Fibroblast of skin of left quadriceps (primary cell): ENCODE measurements around the gene OR52B6.
"Not testable (repeated sequence)": the region's sequence is repeated elsewhere in the genome, so short reads cannot be mapped to it uniquely, and the experiment has no call there.

Experiments used
- DNase-seq, 2 experiments: peaks; one replicate each; pipeline ENCODE4 v3.0.0-alpha.2; 2013; ENCODE audit warnings: low read depth in 2 of 2

OR52B6 gene

DNA sequence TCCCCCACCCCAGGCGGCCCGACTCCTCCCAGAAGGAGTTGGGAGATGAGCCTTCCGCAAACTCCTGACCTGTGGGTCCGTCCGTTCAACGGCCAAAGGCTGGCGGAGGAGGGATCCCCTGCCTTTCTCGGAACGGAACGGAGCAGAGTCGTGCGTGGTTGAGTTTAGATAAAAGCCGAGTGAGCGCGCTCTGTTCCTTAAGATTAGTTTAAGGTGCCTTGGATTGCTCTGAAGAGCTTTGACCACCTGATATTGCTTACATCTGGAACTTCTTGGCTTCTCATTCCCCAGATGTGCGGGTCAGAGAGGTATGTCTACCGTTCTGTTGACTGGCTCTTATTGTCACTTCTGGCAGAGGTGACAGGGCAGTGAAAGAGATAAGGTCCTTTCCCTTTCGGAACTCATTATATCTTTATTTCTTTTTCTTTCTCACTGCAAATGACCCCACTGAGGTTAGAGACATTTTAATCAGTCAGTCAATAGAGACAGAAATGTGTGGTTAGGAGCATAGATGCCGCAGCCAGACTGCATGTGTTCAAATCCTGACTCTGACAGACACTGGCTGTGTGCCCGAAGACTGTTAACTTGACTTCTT lies 16.0 kb downstream of the OR52B6 start, which contains the start of gene TRIM6:
TSS of gene TRIM6 (plus strand) at position 31 of the 595 bp plus-strand sequence. CDS start at position 292, 261 bp downstream.
- DNase-seq = no peak

DNA sequence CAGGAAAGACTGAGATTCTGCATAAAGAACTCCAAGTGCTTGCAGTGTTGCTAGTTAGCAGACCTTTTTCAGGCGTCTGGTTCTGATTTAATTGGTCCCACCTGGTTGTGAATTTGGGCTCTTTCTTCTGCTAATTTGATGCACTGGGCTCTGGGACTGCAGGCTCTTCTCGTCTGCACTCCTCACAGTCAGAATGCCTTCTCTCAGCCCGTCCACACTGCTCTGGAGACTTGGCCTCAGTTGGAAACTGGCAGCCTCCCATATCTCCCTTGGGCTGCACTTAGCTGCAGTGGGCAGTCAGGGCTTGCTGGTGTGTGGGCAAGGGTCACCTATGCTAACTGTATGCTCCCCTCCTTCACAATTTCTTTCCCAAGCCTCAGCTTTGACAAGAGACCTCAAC lies 17.3 kb downstream of the OR52B6 start:
- DNase-seq = no peak

DNA sequence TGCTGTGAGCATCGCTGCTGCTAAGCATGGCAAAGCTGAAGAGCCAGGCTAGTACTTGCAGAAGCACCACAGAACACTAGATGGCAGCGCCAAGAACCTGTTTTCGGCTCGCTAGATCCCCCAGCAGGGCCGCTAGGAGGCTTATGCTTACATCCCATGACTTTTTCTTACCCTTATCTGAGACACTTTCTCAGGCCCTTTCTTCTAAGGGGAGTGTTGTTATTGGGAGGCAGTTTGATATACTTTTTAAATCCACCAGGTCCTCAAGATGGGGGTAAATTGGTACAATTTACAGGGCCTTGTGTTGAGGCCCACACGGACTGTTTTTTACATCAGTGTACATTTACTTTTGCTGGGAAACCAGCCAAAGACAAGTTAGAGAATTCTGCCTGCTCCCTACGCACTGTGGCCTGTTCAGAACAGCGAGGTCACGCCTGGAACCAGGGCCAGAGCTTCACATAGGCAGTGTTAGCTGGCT lies 19.7 kb downstream of the OR52B6 start:
- no peak for DNase-seq

DNA sequence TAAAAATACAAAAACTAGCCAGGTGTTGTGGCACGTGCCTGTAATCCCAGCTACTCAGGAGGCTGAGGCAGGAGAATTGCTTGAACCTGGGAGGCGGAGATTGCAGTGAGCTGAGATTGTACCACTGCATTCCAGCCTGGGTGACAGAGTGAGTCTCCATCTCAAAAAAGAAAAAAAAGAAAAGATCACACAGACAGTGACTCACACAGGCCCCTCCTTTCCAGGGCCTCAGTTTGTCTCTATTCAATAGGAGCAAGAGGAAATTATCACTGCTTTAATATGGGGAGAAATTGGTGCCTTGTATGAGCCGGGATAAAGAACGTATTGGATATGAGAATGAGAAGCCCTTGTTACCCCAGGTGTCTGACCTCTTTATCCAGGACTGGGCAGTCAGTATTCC lies 22.1 kb downstream of the OR52B6 start:
- DNase-seq = not testable (repeated sequence)

DNA sequence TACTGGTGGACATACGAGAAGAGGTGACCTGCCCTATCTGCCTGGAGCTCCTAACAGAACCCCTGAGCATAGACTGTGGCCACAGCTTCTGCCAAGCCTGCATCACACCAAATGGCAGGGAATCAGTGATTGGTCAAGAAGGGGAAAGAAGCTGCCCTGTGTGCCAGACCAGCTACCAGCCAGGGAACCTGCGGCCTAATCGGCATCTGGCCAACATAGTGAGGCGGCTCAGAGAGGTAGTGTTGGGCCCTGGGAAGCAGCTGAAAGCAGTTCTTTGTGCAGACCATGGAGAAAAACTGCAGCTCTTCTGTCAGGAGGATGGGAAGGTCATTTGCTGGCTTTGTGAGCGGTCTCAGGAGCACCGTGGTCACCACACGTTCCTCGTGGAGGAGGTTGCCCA lies 22.6 kb downstream of the OR52B6 start:
- DNase-seq = no peak

DNA sequence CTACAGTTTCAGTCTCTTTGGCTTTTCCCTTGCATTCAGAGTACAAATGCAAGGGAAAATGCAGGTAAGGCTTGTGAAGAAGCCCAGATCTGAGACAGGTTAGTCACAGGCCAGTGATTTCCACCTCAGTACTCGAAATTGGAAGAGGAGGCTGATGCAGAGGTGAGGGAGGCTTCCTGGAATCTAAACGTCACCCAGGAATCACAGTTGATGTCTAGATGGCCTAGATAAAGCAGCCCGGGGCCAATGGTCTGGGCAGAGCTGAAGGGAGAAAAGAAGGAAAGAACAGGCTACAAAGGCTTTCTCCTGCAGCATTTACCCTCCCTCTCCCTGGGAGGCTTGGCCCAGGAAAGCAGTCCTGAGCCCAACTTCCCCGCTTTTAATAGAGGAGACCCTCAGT lies 24.2 kb downstream of the OR52B6 start:
- no peak for DNase-seq

DNA sequence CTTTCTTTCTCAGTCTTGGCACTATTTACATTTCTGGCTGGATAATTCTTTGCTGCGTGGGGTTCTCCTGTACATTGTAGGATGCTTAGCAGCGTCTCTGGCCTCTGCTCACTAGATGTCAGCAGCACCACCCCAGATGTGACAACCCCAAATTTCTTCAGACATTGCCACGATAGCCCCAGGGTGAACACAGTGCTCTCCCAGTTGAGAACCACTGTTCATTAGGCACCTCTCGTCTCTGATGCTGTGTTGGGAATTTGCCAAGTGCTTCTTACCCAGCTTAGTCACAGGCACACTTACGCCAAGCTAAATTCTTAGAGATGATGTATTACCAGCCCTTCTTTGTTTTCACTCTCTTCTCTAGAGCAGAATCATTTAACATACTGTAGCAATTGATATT lies 25.2 kb downstream of the OR52B6 start:
- no peak for DNase-seq

DNA sequence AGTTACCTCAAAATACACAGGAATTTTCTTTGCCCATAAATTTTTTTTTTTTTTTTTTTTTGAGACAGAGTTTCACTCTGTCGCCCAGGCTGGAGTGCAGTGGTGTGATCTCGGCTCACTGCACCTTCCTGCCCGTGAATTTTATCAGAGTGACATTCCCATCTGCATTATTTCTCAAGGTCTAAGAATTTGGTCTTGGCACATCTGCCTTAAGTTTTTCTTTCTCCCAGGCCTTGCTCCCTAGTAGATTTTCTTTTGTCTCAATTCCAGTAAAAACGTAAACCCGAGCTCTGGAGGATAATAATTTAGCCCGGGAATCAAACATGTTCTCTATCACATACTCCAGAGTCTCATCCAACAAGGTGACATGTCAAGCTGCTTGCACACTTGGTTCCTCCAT lies 28.1 kb downstream of the OR52B6 start:
- DNase-seq = no peak

DNA sequence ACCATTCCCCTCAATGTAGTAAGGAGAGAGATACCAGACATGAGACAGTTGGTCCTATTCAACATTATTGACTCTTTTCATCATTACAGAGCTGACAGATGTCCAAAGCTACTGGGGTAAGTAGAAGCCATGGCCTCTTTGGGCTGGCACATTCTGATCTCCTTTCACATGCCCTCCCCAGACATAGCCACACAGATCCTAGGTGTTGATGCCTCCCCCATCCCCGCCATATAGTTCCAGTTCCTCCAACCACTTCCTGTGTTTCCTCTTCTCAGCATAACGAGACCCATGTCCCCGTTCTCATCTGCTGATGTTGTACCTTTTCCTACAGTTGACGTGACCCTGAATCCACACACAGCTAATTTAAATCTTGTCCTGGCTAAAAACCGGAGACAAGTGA lies 29.8 kb downstream of the OR52B6 start:
- DNase-seq = no peak

DNA sequence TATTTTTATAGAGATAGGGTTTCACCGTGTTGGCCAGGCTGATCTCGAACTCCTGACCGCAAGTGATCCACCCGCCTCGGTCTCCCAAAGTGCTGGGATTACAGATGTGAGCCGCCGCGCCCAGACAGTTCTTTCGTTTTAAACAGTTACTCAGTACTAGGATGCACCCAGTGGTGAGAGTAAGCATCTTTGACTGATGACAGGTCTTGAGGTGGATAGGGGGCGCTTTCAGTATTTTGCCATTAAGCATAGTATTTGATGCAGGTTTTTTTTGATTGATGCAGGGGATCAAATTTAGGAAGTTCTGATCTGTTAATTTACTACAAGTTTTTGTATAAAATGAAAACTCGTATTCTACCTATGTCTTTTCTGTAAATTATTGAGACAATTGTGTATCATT lies 30.9 kb downstream of the OR52B6 start:
- DNase-seq = no peak

DNA sequence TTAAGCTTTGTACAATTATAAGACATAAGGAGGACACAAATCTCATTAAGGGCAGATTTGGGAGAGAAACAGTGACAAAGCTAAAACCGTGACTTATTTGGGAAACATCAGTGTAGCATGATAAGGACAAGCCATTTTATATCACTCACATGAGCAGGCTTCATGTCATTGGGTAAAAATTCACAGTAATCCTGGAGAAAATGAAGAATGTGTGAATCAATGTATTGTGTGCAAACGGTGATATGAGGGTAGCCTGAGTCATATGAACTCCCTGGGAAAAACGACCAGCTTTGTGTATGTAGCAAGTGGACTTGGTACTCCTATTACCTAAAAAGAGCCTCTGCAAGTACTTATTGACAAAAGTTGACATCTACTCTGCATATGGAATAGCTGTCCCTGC lies 38.1 kb downstream of the OR52B6 start:
- no peak for DNase-seq

DNA sequence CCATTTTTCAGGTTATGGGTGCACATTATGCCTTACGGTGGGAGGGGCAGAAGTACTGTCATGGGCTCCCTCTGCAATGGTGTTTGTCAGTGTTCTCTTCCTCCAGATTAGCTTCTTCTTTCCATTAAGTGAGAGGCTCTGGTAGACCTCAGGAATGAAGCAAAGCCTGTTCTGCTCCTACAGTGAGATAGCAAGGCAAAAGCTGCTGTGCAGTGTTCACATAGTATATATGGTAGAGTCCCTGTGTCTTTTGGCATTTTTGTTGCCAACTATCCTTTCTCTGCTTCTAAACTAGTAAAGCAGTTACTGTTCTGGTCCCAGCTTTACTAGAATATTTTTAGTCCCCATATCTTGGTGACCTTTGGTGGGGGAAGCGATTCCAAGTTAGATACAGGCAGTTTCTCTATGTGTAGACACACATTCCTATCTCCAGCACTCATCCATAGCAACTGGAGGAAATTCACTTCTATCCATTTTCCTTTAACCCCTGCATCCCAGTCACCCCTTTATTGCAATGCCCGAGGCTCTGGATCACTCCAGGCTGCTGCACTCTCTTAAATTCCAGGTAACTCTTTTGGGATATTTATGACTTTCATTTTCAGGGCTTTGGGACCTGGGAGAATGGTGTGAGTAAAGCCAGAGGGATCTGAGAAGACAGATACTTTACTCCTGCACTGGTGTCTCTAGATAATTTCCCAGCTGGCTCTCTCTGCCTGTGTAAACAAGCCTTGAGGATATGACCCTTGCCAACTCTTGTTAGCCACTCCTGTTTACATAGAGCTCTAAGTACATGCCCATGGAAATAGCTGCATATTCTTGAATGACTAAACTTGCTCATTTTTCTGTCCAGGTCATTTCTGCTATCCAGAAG lies 40.2 kb downstream of the OR52B6 start:
- DNase-seq = no peak

DNA sequence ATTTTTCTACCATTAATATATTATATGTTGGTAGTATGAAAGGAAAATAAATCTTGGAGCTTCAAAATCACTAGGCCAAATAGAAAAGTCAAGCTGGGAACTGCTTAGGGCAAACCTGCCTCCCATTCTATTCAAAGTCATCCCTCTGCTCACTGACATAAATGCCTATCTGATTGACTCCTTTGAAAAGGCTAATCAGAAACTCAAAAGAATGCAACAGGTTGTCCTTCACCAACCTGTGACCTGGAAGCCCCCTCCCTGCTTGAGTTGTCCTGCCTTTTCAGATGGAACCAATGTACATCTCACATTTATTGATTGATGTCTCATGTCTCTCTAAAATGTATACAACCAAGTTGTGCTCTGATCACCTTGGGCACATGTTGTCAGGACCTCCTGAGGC lies 40.9 kb downstream of the OR52B6 start:
- no peak for DNase-seq

DNA sequence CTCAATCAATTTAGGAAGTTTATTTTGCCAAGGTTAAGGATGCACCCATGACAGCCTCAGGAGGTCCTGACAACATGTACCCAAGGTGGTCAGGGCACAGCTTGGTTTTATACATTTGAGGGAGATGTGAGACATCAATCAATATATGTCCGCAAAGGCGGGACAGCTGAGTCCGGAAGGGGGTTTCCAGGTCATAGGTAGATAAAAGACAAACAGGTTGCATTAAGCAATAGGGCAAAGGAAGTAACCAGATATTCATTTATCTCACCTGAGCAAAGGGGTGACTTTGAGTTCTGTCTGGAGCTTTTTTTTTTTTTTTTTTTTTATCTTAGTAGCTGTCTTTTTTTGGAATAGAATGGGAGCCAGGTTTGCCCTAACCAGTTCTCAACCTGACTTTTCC lies 42.1 kb downstream of the OR52B6 start:
- DNase-seq = no peak

DNA sequence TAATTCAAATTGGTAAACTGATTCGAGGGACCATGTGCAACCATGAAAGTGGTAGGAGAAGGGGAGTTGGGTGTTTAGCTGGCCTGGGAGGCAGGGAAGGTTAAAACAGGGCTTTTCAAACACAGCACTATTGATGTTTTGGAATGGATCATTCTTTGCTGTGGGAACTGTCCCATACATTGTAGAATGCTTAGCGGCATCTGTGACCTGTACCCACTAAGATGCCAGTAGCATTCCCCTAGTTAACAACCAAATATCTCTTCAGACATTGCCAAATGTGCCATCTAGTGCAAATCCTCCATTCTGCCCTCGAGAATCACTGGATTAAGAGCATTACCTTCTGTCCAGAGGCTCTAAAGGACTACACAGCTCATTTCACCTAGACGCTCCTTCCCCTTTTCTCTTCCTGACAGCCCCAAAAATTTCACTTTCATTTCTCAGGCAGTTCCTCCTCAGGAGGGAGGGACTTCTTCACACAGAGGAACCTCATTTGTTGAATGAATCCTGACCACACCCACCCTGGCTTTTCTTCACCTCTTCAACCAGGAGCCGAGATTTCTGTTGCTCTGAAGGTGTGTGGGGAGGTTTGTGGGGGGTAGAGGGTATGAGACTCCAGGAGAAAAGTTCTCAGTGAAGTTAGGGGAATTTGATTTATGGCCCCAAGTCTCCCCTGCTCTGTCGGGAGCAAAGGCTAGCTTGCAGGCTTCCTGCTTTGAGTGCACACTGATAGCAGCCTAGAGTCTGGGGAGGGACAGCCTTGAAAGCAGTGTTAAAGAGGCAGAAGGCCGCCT lies 44.0 kb downstream of the OR52B6 start, which contains the start of gene TRIM34:
TSS of gene TRIM34 (plus strand) at position 513 of the 791 bp plus-strand sequence. CDS start 7,331 bp downstream, outside the sequence.
- DNase-seq = no peak

DNA sequence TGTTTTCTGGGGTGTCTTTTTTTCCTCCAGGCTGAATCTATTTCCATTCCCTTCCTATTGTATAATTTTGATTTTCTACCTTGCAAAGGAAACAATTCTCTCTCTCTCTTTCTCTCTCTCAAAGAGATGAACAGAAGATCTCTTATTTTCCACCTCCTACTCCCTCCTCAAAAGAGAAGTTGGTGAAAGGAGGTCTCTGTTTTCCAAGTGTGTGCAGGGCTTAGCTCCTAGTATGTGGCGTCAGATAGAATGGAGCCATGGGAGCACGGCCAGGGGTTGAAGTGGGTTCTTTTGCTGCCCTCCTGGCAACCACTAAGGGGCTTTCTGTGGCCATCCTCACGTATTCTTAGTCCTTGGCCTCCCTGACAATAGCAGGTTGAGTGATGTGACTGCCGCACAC lies 44.6 kb downstream of the OR52B6 start:
- no peak for DNase-seq

DNA sequence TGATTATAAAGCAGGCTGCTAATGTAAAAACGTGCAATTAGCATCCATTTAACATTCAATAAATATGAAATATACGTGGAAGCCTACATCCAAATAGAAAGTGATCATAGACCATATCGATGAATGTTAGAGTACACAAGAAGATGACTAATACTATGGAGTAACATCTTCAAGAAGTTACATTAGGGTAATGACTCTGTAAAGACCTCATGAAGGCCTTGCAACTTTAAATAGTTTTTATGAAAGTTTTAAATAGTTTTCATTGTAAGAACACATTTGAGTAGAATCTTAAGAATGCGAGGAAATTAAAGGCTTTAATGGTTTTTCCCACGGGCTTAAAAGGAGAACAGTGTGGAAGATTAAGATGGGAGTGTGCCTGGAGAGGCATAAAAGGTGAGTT lies 45.5 kb downstream of the OR52B6 start:
- DNase-seq = peak in 1 of 2 experiments; percentile 22

DNA sequence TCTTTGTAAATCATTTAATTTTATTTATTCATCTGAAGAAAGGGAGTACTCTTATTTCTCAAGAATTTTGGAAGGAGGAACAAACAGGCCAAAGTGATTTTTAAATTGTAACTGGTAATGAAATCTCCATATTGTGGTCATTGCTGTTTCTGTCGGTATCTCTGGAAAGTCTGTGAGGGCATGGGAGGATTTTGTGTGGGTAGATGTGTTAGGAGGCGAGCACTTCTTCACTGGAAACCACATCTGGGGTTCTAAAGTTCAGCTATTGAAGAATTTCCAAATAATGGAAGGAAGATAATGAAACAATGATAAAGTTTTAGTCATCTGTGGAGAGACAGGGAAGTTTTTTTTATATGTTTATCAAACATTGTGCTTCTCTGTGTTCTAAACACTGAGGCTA lies 50.7 kb downstream of the OR52B6 start:
- DNase-seq = no peak
